Measurements from ENCODE around the gene MXD4. TPM values are rescaled to one million over a fixed set of nuclear protein-coding genes. Genes with fewer than 3 reads are reported as not detected.

MXD4 gene
- total RNA-seq, 1 experiment from 2014 or later, result 18.9 TPM

GRCh38 chr4:2274320-2275043 lies 12.6 kb upstream of the MXD4 start:
- DNase-seq (no peak), ATAC-seq (no peak)
- no peaks in the 10 kb centered on the region for H3K4me1 ChIP-seq (ENCODE audit: insufficient read depth, low read length)
- no peak overlapping the region for H3K27ac ChIP-seq (ENCODE audit: low read length)
- H3K36me3 ChIP-seq (ENCODE audit: low read depth, low read length), result no peaks in the 10 kb centered on the region
- CTCF ChIA-PET, result no interaction called here
- BruUV-seq (replicated peaks), result no TSS peak
- no peak overlapping the region for H3K4me2 ChIP-seq (ENCODE audit: low read length)
- intact Hi-C loops (cut with micrococcal nuclease), result no loop called here
- no peaks in the 10 kb centered on the region for H4K20me1 ChIP-seq (ENCODE audit: low read length)
- H3K9me2 ChIP-seq (replicated peaks; ENCODE audit: low read length), result no peaks in the 10 kb centered on the region
- H3K9me3 ChIP-seq (ENCODE audit: low read length), result no peaks in the 10 kb centered on the region
- H3K9ac ChIP-seq (ENCODE audit: low read length), result no peak overlapping the region
- TF ChIP-seq EZH2 (IDR thresholded peaks at IDR 0.05; ENCODE audit: low read length, unreplicated experiment), result no peak
- TF ChIP-seq CTCF (conservative IDR thresholded peaks at IDR 0.05; ENCODE audit: low read depth, low read length), result no peak
- no peak for TF ChIP-seq EZH2phosphoT487 (IDR thresholded peaks at IDR 0.05; ENCODE audit: borderline replicate concordance, low read length)
- H3K27me3 ChIP-seq (ENCODE audit: low read length), result no peaks in the 10 kb centered on the region
- POLR2A ChIA-PET (ENCODE audit: unreplicated experiment), result no interaction called here
- H3F3A ChIP-seq (ENCODE audit: low read length, unreplicated experiment), result no peaks in the 10 kb centered on the region
- no peak overlapping the region for H3K4me3 ChIP-seq (ENCODE audit: low read length)
- H2AFZ ChIP-seq (ENCODE audit: low read length), result no peak overlapping the region
- no peaks in the 10 kb centered on the region for H3K79me2 ChIP-seq (ENCODE audit: low read length)

- intact Hi-C loops (cut with micrococcal nuclease), result no loop called here
- no peaks in the 10 kb centered on the region for H4K20me1 ChIP-seq (ENCODE audit: low read length)
- ChIA-PET POLR2A (ENCODE audit: unreplicated experiment) (no interaction called here), CTCF (no interaction called here)
- no peaks in the 10 kb centered on the region for H3K36me3 ChIP-seq (ENCODE audit: low read depth, low read length)
- no TSS peak for BruUV-seq (replicated peaks)
- no peak for ATAC-seq
- no peaks in the 10 kb centered on the region for H3F3A ChIP-seq (ENCODE audit: low read length, unreplicated experiment)
- H3K9me3 ChIP-seq (ENCODE audit: low read length), result no peaks in the 10 kb centered on the region
- H3K4me3 ChIP-seq (ENCODE audit: low read length), result no peak overlapping the region
- DNase-seq, result no peak
- no peaks in the 10 kb centered on the region for H3K9me2 ChIP-seq (replicated peaks; ENCODE audit: low read length)
- H2AFZ ChIP-seq (ENCODE audit: low read length), result no peak overlapping the region
- H3K79me2 ChIP-seq (ENCODE audit: low read length), result no peaks in the 10 kb centered on the region
- TF ChIP-seq EZH2phosphoT487 (IDR thresholded peaks at IDR 0.05; ENCODE audit: borderline replicate concordance, low read length) (no peak), CTCF (conservative IDR thresholded peaks at IDR 0.05; ENCODE audit: low read depth, low read length) (no peak), EZH2 (IDR thresholded peaks at IDR 0.05; ENCODE audit: low read length, unreplicated experiment) (no peak)
- H3K27me3 ChIP-seq (ENCODE audit: low read length), result no peaks in the 10 kb centered on the region
- H3K9ac ChIP-seq (ENCODE audit: low read length), result no peak overlapping the region
- no peak overlapping the region for H3K27ac ChIP-seq (ENCODE audit: low read length)
- H3K4me2 ChIP-seq (ENCODE audit: low read length), result no peak overlapping the region
- no peaks in the 10 kb centered on the region for H3K4me1 ChIP-seq (ENCODE audit: insufficient read depth, low read length)
Observed at GRCh38 chr4:2273657-2274319, 11.9 kb upstream of the MXD4 start.

GRCh38 chr4:2273221-2273620 lies 11.3 kb upstream of the MXD4 start:
- ChIA-PET POLR2A (ENCODE audit: unreplicated experiment) (no interaction called here), CTCF (no interaction called here)
- Histone ChIP-seq H4K20me1 (ENCODE audit: low read length) (no peaks in the 10 kb centered on the region), H3K36me3 (ENCODE audit: low read depth, low read length) (no peaks in the 10 kb centered on the region), H3K27me3 (ENCODE audit: low read length) (no peaks in the 10 kb centered on the region), H3K79me2 (ENCODE audit: low read length) (no peaks in the 10 kb centered on the region), H3K9me2 (replicated peaks; ENCODE audit: low read length) (no peaks in the 10 kb centered on the region), H3K9me3 (ENCODE audit: low read length) (no peaks in the 10 kb centered on the region), H2AFZ (ENCODE audit: low read length) (no peak overlapping the region), H3F3A (ENCODE audit: low read length, unreplicated experiment) (no peaks in the 10 kb centered on the region), H3K4me1 (ENCODE audit: insufficient read depth, low read length) (no peaks in the 10 kb centered on the region), H3K9ac (ENCODE audit: low read length) (no peak overlapping the region), H3K4me2 (ENCODE audit: low read length) (no peak overlapping the region), H3K4me3 (ENCODE audit: low read length) (no peak overlapping the region), H3K27ac (ENCODE audit: low read length) (no peak overlapping the region)
- no peak for TF ChIP-seq CTCF (conservative IDR thresholded peaks at IDR 0.05; ENCODE audit: low read depth, low read length)
- ATAC-seq (no peak), DNase-seq (no peak)
- intact Hi-C loops (cut with micrococcal nuclease), result no loop called here
- BruUV-seq (replicated peaks), result no TSS peak
